GM12891 (cell line): ENCODE results near the gene LHX1.

Experiments used
- PAX5 ChIP-seq: IDR thresholded peaks from 2 replicates; pipeline ENCODE4 v1.6.1; 2011; ENCODE audit warnings: low read length, moderate library complexity, mild to moderate bottlenecking; ENCODE audit not compliant: insufficient read depth, severe bottlenecking
- POLR2A ChIP-seq: IDR thresholded peaks from 2 replicates; pipeline ENCODE4 v1.6.1; 2011; ENCODE audit warnings: low read depth, low read length, control low read depth
- POLR2AphosphoS5 ChIP-seq: IDR thresholded peaks from 2 replicates; pipeline ENCODE4 v1.6.1; 2011; ENCODE audit warnings: low read depth, low read length, control low read depth
- POU2F2 ChIP-seq: IDR thresholded peaks from 2 replicates; pipeline ENCODE4 v1.6.1; 2011; ENCODE audit warnings: low read depth, mild to moderate bottlenecking, control low read depth, low read length, moderate library complexity
- SPI1 ChIP-seq: IDR thresholded peaks from 2 replicates; pipeline ENCODE4 v1.6.1; 2011; ENCODE audit warnings: low read depth, low read length, control low read depth
- TAF1 ChIP-seq: IDR thresholded peaks from 2 replicates; pipeline ENCODE4 v1.6.1; 2011; ENCODE audit warnings: low read depth, low read length, control low read depth

DNA sequence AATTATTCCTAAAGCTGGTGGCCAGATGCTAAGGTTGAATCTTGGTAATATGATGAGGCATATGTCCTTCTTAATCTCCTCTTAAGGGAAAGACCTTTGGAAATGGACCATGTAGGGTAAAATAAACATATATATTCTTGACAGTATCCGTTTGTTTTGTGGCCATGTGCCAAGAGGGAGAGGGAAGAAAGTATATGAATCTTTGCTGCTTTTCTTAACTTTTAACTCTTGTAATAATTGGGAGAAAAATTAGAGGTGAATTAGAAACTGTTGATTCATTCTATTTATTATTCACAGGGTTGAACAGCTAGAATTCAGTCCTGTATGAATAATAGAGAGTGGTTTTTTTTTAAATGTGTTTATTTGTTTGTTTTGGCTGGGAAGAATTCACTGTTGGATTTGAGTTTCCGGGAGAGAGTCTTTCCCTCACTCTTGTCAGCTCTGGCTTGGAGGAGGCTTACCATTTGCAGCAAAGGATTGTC is 43.0 kb downstream of the LHX1 start:
- TF ChIP-seq POLR2AphosphoS5 (no peak), POLR2A (no peak), TAF1 (no peak), POU2F2 (no peak), SPI1 (no peak), PAX5 (no peak)
